Type B pancreatic cell (in vitro differentiated cells): ENCODE measurements around the gene UCMA. TPM values are rescaled to one million over a fixed set of nuclear protein-coding genes. Genes with fewer than 3 reads are reported as not detected.

ENCODE experiments used
- DNase-seq: peaks from one replicate; pipeline ENCODE4 v3.0.0; 2021; ENCODE audit warnings: mixed read lengths; ENCODE audit not compliant: unreplicated experiment; ENCODE audit errors: extremely low spot score
- H3K27ac Mint-ChIP-seq: 2 replicates; pipeline ENCODE4 v1.8.0; 2021; ENCODE audit warnings: mild to moderate bottlenecking, mixed read lengths
- H3K27me3 Mint-ChIP-seq: 2 replicates; pipeline ENCODE4 v1.8.0; 2021; ENCODE audit warnings: mixed read lengths
- H3K36me3 Mint-ChIP-seq: 2 replicates; pipeline ENCODE4 v1.8.0; 2021; ENCODE audit warnings: mixed read lengths
- H3K4me1 Mint-ChIP-seq: one replicate; pipeline ENCODE4 v1.8.0; 2021; ENCODE audit warnings: mixed read lengths; ENCODE audit not compliant: unreplicated experiment
- H3K4me3 Mint-ChIP-seq: 2 replicates; pipeline ENCODE4 v1.8.0; 2021; ENCODE audit warnings: mild to moderate bottlenecking, mixed read lengths
- H3K9me3 Mint-ChIP-seq: 2 replicates; pipeline ENCODE4 v1.8.0; 2021; ENCODE audit warnings: mixed read lengths
- total RNA-seq: library from RNA; stranded (reverse); gene quantifications from 2 replicates; pipeline ENCODE4 v1.2.1, GENCODE V29; 2021; ENCODE audit warnings: low replicate concordance
- TF ChIP-seq, protein P1 (sequence below): fragments of 200-600 bp; sonication (generic); conservative IDR thresholded peaks from 2 replicates; pipeline ENCODE4 v1.5.0; 2021; ENCODE audit warnings: antibody characterized with exemption, mild to moderate bottlenecking

Gene UCMA
- total RNA-seq, 1 donor from 2014 or later, result not detected

DNA sequence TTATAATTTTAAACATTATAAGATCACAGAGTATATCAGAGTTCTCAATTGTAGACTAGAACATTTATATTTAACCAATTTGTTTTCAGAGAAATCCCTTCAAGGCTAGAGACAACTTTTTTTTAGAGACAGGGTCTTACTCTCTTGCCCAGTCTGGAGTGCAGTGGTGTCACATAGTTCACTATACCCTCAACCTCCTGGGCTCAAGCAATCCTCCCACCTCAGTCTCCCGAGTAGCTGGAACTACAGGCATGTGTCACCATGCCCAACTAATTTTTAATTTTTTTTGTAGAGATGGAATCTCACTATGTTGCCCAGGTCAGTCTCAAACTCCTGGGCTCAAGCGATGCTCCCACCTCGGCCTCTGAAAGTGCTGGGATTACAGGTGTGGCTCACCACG, 15.3 kb downstream of the UCMA start:
- no peak overlapping the region for H3K4me3 Mint-ChIP-seq
- H3K36me3 Mint-ChIP-seq, result peaks cover 8% of the 10 kb centered on the region
- H3K27ac Mint-ChIP-seq, result no peak overlapping the region
- H3K27me3 Mint-ChIP-seq, result no peaks in the 10 kb centered on the region
- peaks cover 4% of the 10 kb centered on the region for H3K9me3 Mint-ChIP-seq
- H3K4me1 Mint-ChIP-seq, result peaks cover 5% of the 10 kb centered on the region
- TF ChIP-seq, protein P1, sequence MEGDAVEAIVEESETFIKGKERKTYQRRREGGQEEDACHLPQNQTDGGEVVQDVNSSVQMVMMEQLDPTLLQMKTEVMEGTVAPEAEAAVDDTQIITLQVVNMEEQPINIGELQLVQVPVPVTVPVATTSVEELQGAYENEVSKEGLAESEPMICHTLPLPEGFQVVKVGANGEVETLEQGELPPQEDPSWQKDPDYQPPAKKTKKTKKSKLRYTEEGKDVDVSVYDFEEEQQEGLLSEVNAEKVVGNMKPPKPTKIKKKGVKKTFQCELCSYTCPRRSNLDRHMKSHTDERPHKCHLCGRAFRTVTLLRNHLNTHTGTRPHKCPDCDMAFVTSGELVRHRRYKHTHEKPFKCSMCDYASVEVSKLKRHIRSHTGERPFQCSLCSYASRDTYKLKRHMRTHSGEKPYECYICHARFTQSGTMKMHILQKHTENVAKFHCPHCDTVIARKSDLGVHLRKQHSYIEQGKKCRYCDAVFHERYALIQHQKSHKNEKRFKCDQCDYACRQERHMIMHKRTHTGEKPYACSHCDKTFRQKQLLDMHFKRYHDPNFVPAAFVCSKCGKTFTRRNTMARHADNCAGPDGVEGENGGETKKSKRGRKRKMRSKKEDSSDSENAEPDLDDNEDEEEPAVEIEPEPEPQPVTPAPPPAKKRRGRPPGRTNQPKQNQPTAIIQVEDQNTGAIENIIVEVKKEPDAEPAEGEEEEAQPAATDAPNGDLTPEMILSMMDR, result no peak
- no peak for DNase-seq

DNA sequence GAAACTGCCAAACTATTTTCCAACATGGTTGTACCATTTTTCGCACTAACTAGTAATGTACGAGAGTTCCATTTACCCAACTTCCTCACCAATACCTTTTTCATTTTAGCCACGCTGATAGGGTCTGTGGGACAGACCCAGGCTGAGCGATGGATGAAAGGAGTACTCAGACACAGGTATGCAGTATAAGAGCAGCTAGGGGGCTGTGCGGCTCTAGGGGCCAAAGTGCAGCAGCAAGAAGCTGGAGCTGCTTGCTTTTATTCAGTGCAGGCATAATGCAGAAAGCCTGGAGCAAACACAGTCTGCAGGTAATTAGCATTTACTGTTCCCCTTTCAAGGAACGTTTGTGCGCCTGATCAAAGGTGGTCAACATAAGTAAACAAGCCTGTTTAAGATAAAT, 21.0 kb downstream of the UCMA start:
- no peaks in the 10 kb centered on the region for H3K27me3 Mint-ChIP-seq
- no peaks in the 10 kb centered on the region for H3K9me3 Mint-ChIP-seq

DNA sequence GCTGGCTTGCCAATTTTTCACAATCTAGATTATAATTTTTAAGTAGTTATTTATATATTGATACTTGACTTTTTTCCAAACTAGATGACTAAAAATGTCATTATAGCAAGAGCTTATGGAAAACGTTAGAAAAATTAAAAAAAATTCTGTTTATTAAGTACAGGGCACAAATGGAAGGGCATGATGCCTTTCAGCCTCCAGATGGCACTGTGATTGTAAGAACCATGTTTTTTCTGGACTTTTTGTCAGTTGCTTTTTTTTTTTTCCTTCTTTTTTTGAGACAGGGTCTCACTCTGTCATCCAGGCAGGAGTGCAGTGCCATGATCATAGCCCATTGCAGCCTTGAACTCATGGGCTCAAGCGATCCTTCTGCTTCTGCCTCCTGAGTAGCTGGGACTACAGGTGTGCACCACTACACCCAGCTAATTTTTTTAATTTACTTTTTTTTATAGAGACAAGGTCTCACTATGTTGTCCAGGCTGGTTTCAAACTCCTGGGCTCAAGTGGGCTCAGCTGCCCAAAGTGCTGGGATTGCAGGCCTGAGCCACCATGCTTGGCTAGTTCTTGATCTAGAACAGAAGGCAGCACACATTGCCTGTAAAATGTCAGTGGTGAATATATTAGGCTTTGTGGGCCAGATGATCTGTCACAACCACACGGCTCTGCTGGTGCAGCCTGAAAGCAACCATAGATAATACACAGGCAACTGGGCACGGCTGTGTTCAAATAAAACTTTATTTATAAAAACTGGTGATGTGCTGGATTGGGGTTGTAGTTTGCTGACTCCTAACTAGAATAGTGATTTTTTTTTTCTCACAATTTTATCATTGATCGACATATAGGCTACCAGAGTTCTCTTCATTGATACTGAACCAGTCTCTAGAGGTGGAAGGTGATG, 27.4 kb downstream of the UCMA start:
- no peaks in the 10 kb centered on the region for H3K9me3 Mint-ChIP-seq
- H3K27ac Mint-ChIP-seq, result no peak overlapping the region
- no peak for DNase-seq
- H3K27me3 Mint-ChIP-seq, result no peaks in the 10 kb centered on the region
- peaks cover 6% of the 10 kb centered on the region for H3K36me3 Mint-ChIP-seq
- no peak overlapping the region for H3K4me3 Mint-ChIP-seq
- no peaks in the 10 kb centered on the region for H3K4me1 Mint-ChIP-seq
- TF ChIP-seq, protein P1, result peak; percentile 74

More for the DNA sequence above, 21.0 kb downstream of the UCMA start:
- Mint-ChIP-seq H3K27ac (no peak overlapping the region), H3K36me3 (peaks cover 15% of the 10 kb centered on the region), H3K4me1 (no peaks in the 10 kb centered on the region), H3K4me3 (no peak overlapping the region)
- TF ChIP-seq, protein P1, result no peak
- DNase-seq, result no peak

DNA sequence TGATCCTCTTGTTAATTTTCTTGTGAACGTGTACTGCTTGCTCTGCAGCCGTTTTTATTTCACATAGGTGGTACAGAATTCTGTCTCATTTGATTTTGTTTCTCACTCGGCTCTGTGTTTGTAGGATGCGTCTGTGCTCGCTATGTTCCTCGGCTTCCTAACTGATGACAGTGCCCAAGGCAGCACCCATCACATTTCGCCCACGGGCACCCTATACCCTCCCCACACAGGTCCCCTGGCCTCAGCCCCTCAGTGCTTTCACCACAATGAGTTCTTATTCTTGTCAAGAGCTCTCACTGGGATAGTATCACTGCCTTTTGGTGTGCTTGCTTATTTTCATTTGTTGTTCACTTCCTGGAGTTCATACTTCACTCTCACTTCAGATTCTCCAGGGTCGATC, 28.1 kb downstream of the UCMA start:
- no peaks in the 10 kb centered on the region for H3K9me3 Mint-ChIP-seq
- no peaks in the 10 kb centered on the region for H3K4me1 Mint-ChIP-seq
- no peak overlapping the region for H3K27ac Mint-ChIP-seq
- no peaks in the 10 kb centered on the region for H3K27me3 Mint-ChIP-seq
- H3K36me3 Mint-ChIP-seq, result peaks cover 4% of the 10 kb centered on the region
- no peak overlapping the region for H3K4me3 Mint-ChIP-seq
- TF ChIP-seq, protein P1, result no peak
- DNase-seq, result no peak

DNA sequence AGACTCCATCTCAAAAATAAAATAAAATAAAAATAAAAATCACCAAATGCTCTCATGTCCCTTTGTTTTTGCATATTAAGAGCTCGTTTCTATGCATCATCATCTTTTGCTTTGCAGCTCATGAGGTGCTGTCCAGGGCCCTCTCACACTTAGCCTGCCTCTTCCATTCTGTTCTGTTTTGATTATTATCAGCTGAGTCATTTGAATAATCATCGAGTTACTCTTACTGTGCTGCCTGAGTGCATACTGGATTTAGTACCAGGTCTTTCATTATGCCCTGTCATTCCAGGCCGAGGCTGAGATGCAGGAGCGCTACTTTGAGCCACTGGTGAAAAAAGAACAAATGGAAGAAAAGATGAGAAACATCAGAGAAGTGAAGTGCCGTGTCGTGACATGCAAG, 33.0 kb downstream of the UCMA start:
- peaks cover 3% of the 10 kb centered on the region for H3K36me3 Mint-ChIP-seq

More for the DNA sequence above, 33.0 kb downstream of the UCMA start:
- no peaks in the 10 kb centered on the region for H3K4me1 Mint-ChIP-seq
- H3K27ac Mint-ChIP-seq, result no peak overlapping the region
- no peaks in the 10 kb centered on the region for H3K27me3 Mint-ChIP-seq
- TF ChIP-seq, protein P1, result no peak
- no peaks in the 10 kb centered on the region for H3K9me3 Mint-ChIP-seq
- no peak for DNase-seq
- no peak overlapping the region for H3K4me3 Mint-ChIP-seq
